ENCODE data around the gene ZDHHC17. TPM values are rescaled to one million over a fixed set of nuclear protein-coding genes. Genes with fewer than 3 reads are reported as not detected.
A peak's percentile ranks its signal among the peaks of the same experiment; 100 is the strongest.

Gene ZDHHC17
- total and polyA plus RNA-seq, 2 experiments from 2014 or later, result 11.7 to 39.8 TPM

DNA sequence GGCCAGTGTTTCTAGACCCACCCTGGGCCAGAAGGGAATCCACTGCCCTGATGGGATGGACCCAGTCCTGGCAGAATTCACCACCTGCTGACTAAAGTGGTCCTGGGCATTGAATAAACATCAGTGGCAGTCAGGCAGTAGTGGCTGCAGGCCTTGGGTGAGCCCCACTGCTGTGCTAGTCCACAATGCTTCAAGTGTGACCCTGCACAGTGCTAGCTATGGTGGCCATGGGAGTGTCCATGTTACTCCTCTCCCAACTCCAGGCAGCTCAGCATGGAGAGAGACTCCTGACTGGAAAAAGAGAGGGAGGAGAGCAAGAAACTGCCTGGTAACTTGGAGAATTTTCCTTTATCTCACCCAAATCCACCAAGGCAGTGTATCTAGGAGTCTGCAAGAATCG, 132.4 kb downstream of the ZDHHC17 start:
- DNase-seq (ENCODE audit: low spot score), result no peak
- WGBS (ENCODE audit: low lambda C conversion rate, missing lambda C conversion rate), result 92% methylated on average over 1 of the region's 1 CpG
- Histone ChIP-seq H3K4me1 (ENCODE audit: insufficient read depth) (peaks cover 5% of the 10 kb centered on the region), H4K20me1 (ENCODE audit: insufficient read depth, poor library complexity, severe bottlenecking) (no peaks in the 10 kb centered on the region), H3K27me3 (no peaks in the 10 kb centered on the region), H3K4me2 (no peak overlapping the region), H3K27ac (no peak overlapping the region), H3K9me3 (ENCODE audit: low read depth) (no peaks in the 10 kb centered on the region), H3K4me3 (no peak overlapping the region), H3K79me2 (no peaks in the 10 kb centered on the region), H2AFZ (no peak overlapping the region), H3K9me2 (replicated peaks; ENCODE audit: insufficient read depth) (no peaks in the 10 kb centered on the region), H3K36me3 (replicated peaks; ENCODE audit: insufficient read depth, low read depth) (no peaks in the 10 kb centered on the region)
- TF ChIP-seq EZH2 (IDR thresholded peaks at IDR 0.05; ENCODE audit: borderline replicate concordance), result no peak
- no peak for TF ChIP-seq EZH2phosphoT487 (IDR thresholded peaks at IDR 0.05; ENCODE audit: low read depth, severe bottlenecking, unreplicated experiment)
- TF ChIP-seq, protein P1, sequence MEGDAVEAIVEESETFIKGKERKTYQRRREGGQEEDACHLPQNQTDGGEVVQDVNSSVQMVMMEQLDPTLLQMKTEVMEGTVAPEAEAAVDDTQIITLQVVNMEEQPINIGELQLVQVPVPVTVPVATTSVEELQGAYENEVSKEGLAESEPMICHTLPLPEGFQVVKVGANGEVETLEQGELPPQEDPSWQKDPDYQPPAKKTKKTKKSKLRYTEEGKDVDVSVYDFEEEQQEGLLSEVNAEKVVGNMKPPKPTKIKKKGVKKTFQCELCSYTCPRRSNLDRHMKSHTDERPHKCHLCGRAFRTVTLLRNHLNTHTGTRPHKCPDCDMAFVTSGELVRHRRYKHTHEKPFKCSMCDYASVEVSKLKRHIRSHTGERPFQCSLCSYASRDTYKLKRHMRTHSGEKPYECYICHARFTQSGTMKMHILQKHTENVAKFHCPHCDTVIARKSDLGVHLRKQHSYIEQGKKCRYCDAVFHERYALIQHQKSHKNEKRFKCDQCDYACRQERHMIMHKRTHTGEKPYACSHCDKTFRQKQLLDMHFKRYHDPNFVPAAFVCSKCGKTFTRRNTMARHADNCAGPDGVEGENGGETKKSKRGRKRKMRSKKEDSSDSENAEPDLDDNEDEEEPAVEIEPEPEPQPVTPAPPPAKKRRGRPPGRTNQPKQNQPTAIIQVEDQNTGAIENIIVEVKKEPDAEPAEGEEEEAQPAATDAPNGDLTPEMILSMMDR (IDR thresholded peaks at IDR 0.05; ENCODE audit: poor library complexity), result no peak

DNA sequence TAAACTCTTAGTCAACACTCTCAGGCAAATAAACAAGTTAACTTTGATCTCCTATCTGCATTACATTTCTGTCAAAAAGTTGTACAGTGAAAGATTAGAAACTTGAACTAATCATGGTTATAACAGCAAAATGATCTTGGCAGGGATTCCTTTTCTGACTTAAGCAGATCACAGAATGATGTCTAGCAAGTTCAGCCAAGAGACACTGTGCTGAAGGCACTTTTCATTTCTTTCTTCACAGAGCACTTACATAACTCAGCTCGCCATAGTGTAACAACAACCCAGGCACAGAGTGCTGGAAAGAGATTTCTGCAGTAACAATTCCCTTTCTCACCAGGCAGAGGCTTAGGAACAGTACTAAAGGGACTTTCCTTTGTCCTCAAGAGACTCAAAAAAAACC, 134.5 kb downstream of the ZDHHC17 start:
- DNase-seq (ENCODE audit: low spot score), result no peak
- TF ChIP-seq, protein P1 (IDR thresholded peaks at IDR 0.05; ENCODE audit: poor library complexity), result no peak
- TF ChIP-seq EZH2 (IDR thresholded peaks at IDR 0.05; ENCODE audit: borderline replicate concordance) (no peak), EZH2phosphoT487 (IDR thresholded peaks at IDR 0.05; ENCODE audit: low read depth, severe bottlenecking, unreplicated experiment) (no peak)
- Histone ChIP-seq H3K36me3 (replicated peaks; ENCODE audit: insufficient read depth, low read depth) (no peaks in the 10 kb centered on the region), H3K27ac (no peak overlapping the region), H3K4me1 (ENCODE audit: insufficient read depth) (peaks cover 5% of the 10 kb centered on the region), H3K9me3 (ENCODE audit: low read depth) (no peaks in the 10 kb centered on the region), H3K4me2 (peak overlapping the region; percentile 3), H3K9me2 (replicated peaks; ENCODE audit: insufficient read depth) (no peaks in the 10 kb centered on the region), H3K27me3 (no peaks in the 10 kb centered on the region), H3K4me3 (no peak overlapping the region), H3K79me2 (no peaks in the 10 kb centered on the region), H2AFZ (no peak overlapping the region), H4K20me1 (ENCODE audit: insufficient read depth, poor library complexity, severe bottlenecking) (no peaks in the 10 kb centered on the region)
- 62% methylated on average over 1 of the region's 1 CpG for WGBS (ENCODE audit: low lambda C conversion rate, missing lambda C conversion rate)

DNA sequence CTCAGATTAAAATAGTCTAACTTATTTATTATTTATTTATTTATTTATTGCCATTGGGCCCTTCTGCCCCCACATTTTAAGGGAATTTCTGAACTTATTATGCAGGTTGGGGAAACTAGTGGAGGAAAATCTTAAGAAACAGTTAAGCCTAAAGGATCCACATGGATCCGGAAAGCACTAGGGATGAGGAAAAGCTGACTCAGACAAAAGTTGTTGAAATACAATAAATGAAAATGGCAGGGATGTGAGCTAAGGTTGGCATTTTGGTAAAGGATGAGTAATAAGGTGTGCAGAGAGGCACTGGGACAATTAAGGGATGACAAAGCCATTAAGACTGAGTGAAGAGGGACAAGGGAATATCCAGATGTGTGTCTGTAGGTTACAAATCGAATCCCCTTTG, 135.6 kb downstream of the ZDHHC17 start:
- H3K79me2 ChIP-seq, result no peaks in the 10 kb centered on the region
- no peaks in the 10 kb centered on the region for H3K9me3 ChIP-seq (ENCODE audit: low read depth)
- no peaks in the 10 kb centered on the region for H3K36me3 ChIP-seq (replicated peaks; ENCODE audit: insufficient read depth, low read depth)
- no peaks in the 10 kb centered on the region for H4K20me1 ChIP-seq (ENCODE audit: insufficient read depth, poor library complexity, severe bottlenecking)
- no peak overlapping the region for H3K4me3 ChIP-seq
- H3K9me2 ChIP-seq (replicated peaks; ENCODE audit: insufficient read depth), result no peaks in the 10 kb centered on the region
- TF ChIP-seq, protein P1 (IDR thresholded peaks at IDR 0.05; ENCODE audit: poor library complexity), result no peak
- TF ChIP-seq EZH2phosphoT487 (IDR thresholded peaks at IDR 0.05; ENCODE audit: low read depth, severe bottlenecking, unreplicated experiment), result no peak
- no peak for TF ChIP-seq EZH2 (IDR thresholded peaks at IDR 0.05; ENCODE audit: borderline replicate concordance)
- H2AFZ ChIP-seq, result no peak overlapping the region
- no peak overlapping the region for H3K27ac ChIP-seq
- no peak overlapping the region for H3K4me2 ChIP-seq
- DNase-seq (ENCODE audit: low spot score), result no peak
- no peaks in the 10 kb centered on the region for H3K27me3 ChIP-seq
- 91% methylated on average over 2 of the region's 2 CpGs for WGBS (ENCODE audit: low lambda C conversion rate, missing lambda C conversion rate)
- peaks cover 5% of the 10 kb centered on the region for H3K4me1 ChIP-seq (ENCODE audit: insufficient read depth)

Data from hepatocyte (in vitro differentiated cells).